ENCODE data around the gene PARD3B. TPM values are rescaled to one million over a fixed set of nuclear protein-coding genes. Genes with fewer than 3 reads are reported as not detected.

The PARD3B gene
- total and polyA plus RNA-seq, 2 of the 8 experiments (the other 6 are each of a cell fraction or from before 2014, with no cell fraction given), result 1.2 to 5.7 TPM

DNA sequence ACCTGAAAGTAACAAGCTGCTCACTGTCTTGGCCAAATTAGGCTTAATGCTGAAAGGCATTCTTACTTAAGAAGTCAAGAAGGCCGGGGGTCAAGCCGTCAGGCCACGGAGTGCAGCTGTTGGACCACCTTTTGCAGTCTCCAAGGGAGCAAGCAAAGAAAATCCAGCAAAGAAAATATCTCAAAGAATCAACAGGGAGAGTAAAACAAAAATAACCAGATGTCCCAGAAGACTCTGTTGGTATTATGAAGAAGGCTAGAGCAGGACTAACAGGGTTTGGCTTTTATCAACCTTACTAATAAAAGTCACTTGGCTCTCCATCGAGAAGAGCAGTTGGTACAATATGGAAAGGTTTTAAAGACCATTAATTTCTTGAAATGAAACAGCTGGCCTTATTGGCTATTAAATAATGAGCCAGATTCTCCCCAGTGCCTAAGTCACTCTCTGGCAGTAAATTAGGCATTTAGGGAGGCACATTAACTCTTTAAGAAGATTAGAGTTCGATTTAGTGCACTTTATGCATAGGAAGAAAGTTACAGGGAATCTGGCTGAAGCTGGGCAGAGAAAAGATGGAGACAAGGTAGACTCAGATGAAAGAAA, 1026.2 kb downstream of the PARD3B start:
- Histone ChIP-seq H3K56ac (replicated peaks; ENCODE audit: insufficient read length, low read depth, low read length) (no peak overlapping the region), H2AK5ac (ENCODE audit: low read depth, low read length) (no peak overlapping the region), H2BK15ac (ENCODE audit: low read length) (no peak overlapping the region), H2BK5ac (ENCODE audit: low read depth, low read length) (no peak overlapping the region), H4K5ac (ENCODE audit: insufficient read length, low read depth, low read length) (no peak overlapping the region), H3K18ac (ENCODE audit: extremely low read depth, low read length) (no peak overlapping the region), H2BK12ac (ENCODE audit: low read depth, low read length) (no peak overlapping the region), H3K36me3 (ENCODE audit: control insufficient read depth in 2 of 4, insufficient read depth in 4 of 4, low read length in 3 of 4) (no peaks in the 10 kb centered on the region), H3K4me1 (replicated peaks in 1 of 4; ENCODE audit: control insufficient read depth in 3 of 4, insufficient read depth in 4 of 4, low read length in 3 of 4) (no peaks in the 10 kb centered on the region), H4K91ac (replicated peaks; ENCODE audit: insufficient read length, low read length) (no peak overlapping the region), H2BK120ac (replicated peaks; ENCODE audit: low read depth, low read length) (no peak overlapping the region), H3K14ac (ENCODE audit: insufficient read length) (no peak overlapping the region), H3K27ac (ENCODE audit: low read depth, low read length) (no peak overlapping the region), H3K4ac (replicated peaks; ENCODE audit: insufficient read length, low read depth, low read length) (no peak overlapping the region), H3K79me2 (ENCODE audit: control insufficient read depth in 1 of 2, insufficient read depth in 2 of 2, low read length in 2 of 2) (no peaks in the 10 kb centered on the region), H2AFZ (ENCODE audit: low read length) (no peak overlapping the region), H3K79me1 (ENCODE audit: low read depth, low read length) (no peaks in the 10 kb centered on the region), H4K8ac (ENCODE audit: extremely low read depth, insufficient read depth, low read length) (no peak overlapping the region), H3K9ac (replicated peaks in 1 of 4; ENCODE audit: extremely low read depth in 1 of 4, low read depth in 3 of 4, low read length in 3 of 4) (no peak overlapping the region), H3K4me2 (ENCODE audit: insufficient read depth in 1 of 2, low read depth in 2 of 2, low read length in 2 of 2) (no peak overlapping the region), H3K27me3 (replicated peaks in 1 of 4; ENCODE audit: control insufficient read depth in 3 of 4, extremely low read depth in 1 of 4, insufficient read depth in 3 of 4, low read length in 3 of 4) (no peaks in the 10 kb centered on the region), H3K23me2 (ENCODE audit: low read depth, low read length) (no peaks in the 10 kb centered on the region), H2BK20ac (ENCODE audit: low read length) (no peak overlapping the region), H3K9me3 (ENCODE audit: insufficient read depth in 2 of 2, low read depth in 1 of 2, low read length in 1 of 2) (peaks cover 0 to 2% of the 10 kb centered on the region in 2 experiments; a peak in 2 of 4 replicates), H3K23ac (ENCODE audit: insufficient read length) (no peak overlapping the region), H3K4me3 (ENCODE audit: extremely low read depth in 1 of 4, insufficient read depth in 2 of 4, low read depth in 3 of 4, low read length in 4 of 4) (no peak overlapping the region), H4K20me1 (replicated peaks in 1 of 2; ENCODE audit: control insufficient read depth in 1 of 2, insufficient read depth in 2 of 2, low read length in 2 of 2) (no peaks in the 10 kb centered on the region)
- 96% methylated on average over 5 of the region's 5 CpGs; no CpG with 5 or more reads in 1 of the 2 experiments for WGBS, 2 experiments (ENCODE audit: extremely low coverage in 1 of 2, insufficient coverage in 1 of 2, insufficient read length in 1 of 2, insufficient replicate concordance in 2 of 2, low coverage in 1 of 2, low lambda C conversion rate in 2 of 2, missing lambda C conversion rate in 1 of 2)
- TF ChIP-seq SIN3A (conservative IDR thresholded peaks at IDR 0.05 in 1 of 2, IDR thresholded peaks at IDR 0.05 in 1 of 2; ENCODE audit: low read depth in 1 of 2, low read length in 2 of 2) (no peak), SIRT6 (IDR thresholded peaks at IDR 0.05; ENCODE audit: low read length) (no peak), TBP (IDR thresholded peaks at IDR 0.05; ENCODE audit: low read depth, low read length) (no peak), RXRA (IDR thresholded peaks at IDR 0.05; ENCODE audit: insufficient read depth, low read depth, low read length) (no peak), POLR2AphosphoS5 (IDR thresholded peaks at IDR 0.05; ENCODE audit: low read depth, low read length) (no peak), POLR2A (IDR thresholded peaks at IDR 0.05; ENCODE audit: control extremely low read depth in 1 of 2, low read depth in 2 of 2, low read length in 2 of 2) (no peak), SP4 (IDR thresholded peaks at IDR 0.05; ENCODE audit: low read length) (no peak)
- DNase-seq (ENCODE audit: low read depth in 1 of 2, low spot score in 2 of 2) (no peak), FAIRE-seq (no peak)
- CTCF ChIA-PET (ENCODE audit: partially characterized antibody), result interaction anchor here (1.0 to 1.2 kb wide), 3 partner anchors 10 to 107 kb away, joined by 3 to 4 read pairs (median 3); no protein-coding TSS in a partner anchor
- POLR2A ChIA-PET (ENCODE audit: partially characterized antibody), result no interaction called here

Data from H1 (cell line).